Cardiac muscle cell (in vitro differentiated cells and primary cell): ENCODE data around the gene CD209. TPM values are rescaled to one million over a fixed set of nuclear protein-coding genes. Genes with fewer than 3 reads are reported as not detected.

ENCODE experiments used
- DNase-seq, 2 donors: peaks; one replicate each; pipeline versions ENCODE4 v3.0.0 to v3.0.0-alpha.2; 2010 to 2017; ENCODE audit warnings: low read depth in 1 of 2, low spot score in 1 of 2
- H3K27ac ChIP-seq: fragments of 200-600 bp; sonication (generic); 2 replicates; pipeline ENCODE4 v1.5.1; 2016
- H3K27me3 ChIP-seq: fragments of 200-600 bp; sonication (generic); 2 replicates; pipeline ENCODE4 v1.6.0; 2016; ENCODE audit warnings: control low read depth
- H3K36me3 ChIP-seq: fragments of 200-600 bp; sonication (generic); 2 replicates; pipeline ENCODE4 v1.5.1; 2016; ENCODE audit warnings: control low read depth
- H3K4me1 ChIP-seq: fragments of 200-600 bp; sonication (generic); 2 replicates; pipeline ENCODE4 v1.8.1; 2017; ENCODE audit warnings: low read depth, mild to moderate bottlenecking, mixed run types
- H3K4me3 ChIP-seq: fragments of 200-600 bp; sonication (generic); 2 replicates; pipeline ENCODE4 v1.5.1; 2016; ENCODE audit warnings: mild to moderate bottlenecking
- H3K9me3 ChIP-seq: fragments of 200-600 bp; sonication (generic); 2 replicates; pipeline ENCODE4 v1.5.1; 2017; ENCODE audit warnings: low read depth, mild to moderate bottlenecking, control low read depth
- CTCF ChIP-seq: IDR thresholded peaks from 2 replicates; pipeline ENCODE4 v1.5.1; 2012; ENCODE audit warnings: low read depth, mild to moderate bottlenecking, low read length
- polyA plus RNA-seq: library from polyadenylated mRNA; unstranded; fragments of >200 nt; fragmentation: Nextera tagmentation; extraction: Ambion mirVana; gene quantifications from 2 replicates; pipeline ENCODE4 v1.2.1, GENCODE V29; 2016
- total RNA-seq: library from RNA; depleted of rRNA; stranded (reverse); fragments of >200 nt; gene quantifications from 2 replicates; pipeline ENCODE4 v1.2.3, GENCODE V29; 2016

The CD209 gene
- total and polyA plus RNA-seq, 2 experiments from 2014 or later, result not detected

- no peak for TF ChIP-seq CTCF
- Histone ChIP-seq H3K27me3 (peaks cover 11% of the 10 kb centered on the region), H3K4me1 (no peaks in the 10 kb centered on the region), H3K9me3 (no peaks in the 10 kb centered on the region), H3K27ac (no peak overlapping the region), H3K4me3 (no peak overlapping the region), H3K36me3 (no peaks in the 10 kb centered on the region)
- DNase-seq, result no peak
These were observed 48.3 kb downstream of the CD209 start for GRCh38 chr19:7699003-7699402.

GRCh38 chr19:7698583-7698982 lies 48.8 kb downstream of the CD209 start:
- H3K27me3 ChIP-seq, result peaks cover 11% of the 10 kb centered on the region
- H3K27ac ChIP-seq, result no peak overlapping the region
- H3K36me3 ChIP-seq, result no peaks in the 10 kb centered on the region
- no peak for DNase-seq
- no peak for TF ChIP-seq CTCF
- no peaks in the 10 kb centered on the region for H3K4me1 ChIP-seq
- no peak overlapping the region for H3K4me3 ChIP-seq
- H3K9me3 ChIP-seq, result no peaks in the 10 kb centered on the region

- Histone ChIP-seq H3K36me3 (no peaks in the 10 kb centered on the region), H3K4me3 (no peak overlapping the region), H3K27me3 (peaks cover 11% of the 10 kb centered on the region), H3K9me3 (no peaks in the 10 kb centered on the region), H3K4me1 (no peaks in the 10 kb centered on the region), H3K27ac (no peak overlapping the region)
- TF ChIP-seq CTCF, result no peak
- DNase-seq, result no peak
These were observed 49.5 kb downstream of the CD209 start for GRCh38 chr19:7697721-7698287.

GRCh38 chr19:7694499-7694898 lies 52.8 kb downstream of the CD209 start:
- Histone ChIP-seq H3K36me3 (no peaks in the 10 kb centered on the region), H3K9me3 (no peaks in the 10 kb centered on the region), H3K27ac (no peak overlapping the region), H3K4me3 (no peak overlapping the region), H3K27me3 (peaks cover 11% of the 10 kb centered on the region), H3K4me1 (no peaks in the 10 kb centered on the region)
- no peak for TF ChIP-seq CTCF
- no peak for DNase-seq

GRCh38 chr19:7692417-7693088 lies 54.8 kb downstream of the CD209 start:
- H3K27ac ChIP-seq, result no peak overlapping the region
- no peak overlapping the region for H3K4me3 ChIP-seq
- H3K9me3 ChIP-seq, result no peaks in the 10 kb centered on the region
- no peak for DNase-seq
- no peaks in the 10 kb centered on the region for H3K4me1 ChIP-seq
- H3K27me3 ChIP-seq, result peaks cover 5% of the 10 kb centered on the region
- H3K36me3 ChIP-seq, result no peaks in the 10 kb centered on the region
- no peak for TF ChIP-seq CTCF
